ENCODE measurements around the gene APIP.
"Not testable (repeated sequence)": the region's sequence is repeated elsewhere in the genome, so short reads cannot be mapped to it uniquely, and the experiment has no call there.

APIP gene

DNA sequence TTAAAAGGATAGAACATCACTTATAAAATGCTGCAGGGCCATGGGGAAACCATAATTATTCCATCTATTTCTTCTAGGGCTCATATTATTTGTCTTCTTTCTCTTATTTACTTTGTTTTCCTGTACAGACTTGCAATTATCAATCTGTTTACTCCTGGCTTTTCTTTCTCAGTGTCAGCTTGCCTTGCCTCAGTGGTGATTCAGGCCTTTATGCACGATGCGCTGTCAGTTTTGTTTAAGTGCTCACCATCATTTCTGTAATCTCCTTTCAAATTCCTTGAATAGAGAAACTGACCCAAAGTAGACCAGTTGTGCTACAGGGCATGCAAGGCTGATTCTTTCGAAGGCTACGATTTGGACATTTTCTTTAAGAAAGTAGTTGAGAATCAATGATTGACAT is 5.0 kb upstream of the APIP start:
- no peak overlapping the region for H3K4me3 ChIP-seq (ENCODE audit: low read length)
- H3K36me3 ChIP-seq (ENCODE audit: insufficient read depth, low read depth, low read length), result peaks cover 15% of the 10 kb centered on the region; the same call in 1 of the 2 replicates
- H3K27me3 ChIP-seq (ENCODE audit: insufficient read depth, low read length), result no peaks in the 10 kb centered on the region
- H3K9ac ChIP-seq (ENCODE audit: low read depth, low read length), result no peak overlapping the region
- no peaks in the 10 kb centered on the region for H3K9me3 ChIP-seq (ENCODE audit: insufficient read depth, low read depth, low read length)
- H3K4me1 ChIP-seq (ENCODE audit: insufficient read depth, low read length), result no peaks in the 10 kb centered on the region
- no peak overlapping the region for H3K27ac ChIP-seq (ENCODE audit: low read length)

DNA sequence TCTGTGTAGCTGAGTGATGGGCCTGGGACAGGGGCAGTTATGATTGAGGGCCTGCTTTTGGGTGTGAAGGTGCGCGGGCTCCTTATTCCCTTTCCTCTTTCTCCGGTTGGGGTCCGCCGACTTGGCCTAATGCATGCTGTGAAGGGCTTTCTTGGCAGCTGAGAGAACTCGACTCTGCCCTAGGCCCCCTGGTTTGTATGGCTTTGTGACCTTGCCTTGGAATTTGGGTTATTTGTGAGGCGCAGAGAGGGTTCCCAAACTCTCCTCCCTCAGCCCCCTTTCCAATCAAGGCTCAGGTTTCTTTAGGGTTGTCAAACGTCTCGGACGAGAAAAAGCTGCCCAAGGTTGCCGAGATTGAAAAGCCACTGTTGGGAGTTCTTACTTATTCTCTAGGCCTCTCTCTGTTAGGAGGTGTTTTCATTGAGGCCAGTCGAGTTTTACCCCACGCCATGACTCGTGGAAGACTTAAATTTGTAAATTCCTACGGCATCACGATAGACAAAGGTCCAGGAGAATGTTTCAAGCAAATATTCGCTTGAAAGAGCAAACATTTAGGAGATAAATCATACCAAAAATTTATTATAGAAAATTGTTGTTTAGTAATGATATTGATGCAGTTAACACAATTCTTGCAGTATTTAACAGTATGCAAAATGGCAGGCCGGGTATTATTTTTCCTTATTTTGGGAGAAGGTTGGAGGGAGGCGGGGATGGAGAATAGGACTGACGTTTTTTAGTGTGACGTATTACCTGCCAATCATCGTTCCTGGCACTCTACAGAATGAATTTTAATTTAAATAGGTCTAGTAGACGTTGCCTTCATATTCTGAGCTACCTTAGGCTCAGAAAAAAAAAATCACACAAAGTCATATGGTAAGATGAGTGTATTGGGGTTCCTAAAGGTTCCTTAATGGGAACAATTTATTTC is 928 bp upstream of the APIP start:
- peak overlapping the region; percentile 97 for H3K9ac ChIP-seq (ENCODE audit: low read depth, low read length)
- peaks cover 23% of the 10 kb centered on the region; the same call in 1 of the 2 replicates for H3K36me3 ChIP-seq (ENCODE audit: insufficient read depth, low read depth, low read length)
- peak overlapping the region; percentile 99 for H3K4me3 ChIP-seq (ENCODE audit: low read length)
- H3K9me3 ChIP-seq (ENCODE audit: insufficient read depth, low read depth, low read length), result no peaks in the 10 kb centered on the region
- no peaks in the 10 kb centered on the region for H3K27me3 ChIP-seq (ENCODE audit: insufficient read depth, low read length)
- peaks cover 5% of the 10 kb centered on the region; the same call in 1 of the 2 replicates for H3K4me1 ChIP-seq (ENCODE audit: insufficient read depth, low read length)
- peak overlapping the region; percentile 87 for H3K27ac ChIP-seq (ENCODE audit: low read length)

DNA sequence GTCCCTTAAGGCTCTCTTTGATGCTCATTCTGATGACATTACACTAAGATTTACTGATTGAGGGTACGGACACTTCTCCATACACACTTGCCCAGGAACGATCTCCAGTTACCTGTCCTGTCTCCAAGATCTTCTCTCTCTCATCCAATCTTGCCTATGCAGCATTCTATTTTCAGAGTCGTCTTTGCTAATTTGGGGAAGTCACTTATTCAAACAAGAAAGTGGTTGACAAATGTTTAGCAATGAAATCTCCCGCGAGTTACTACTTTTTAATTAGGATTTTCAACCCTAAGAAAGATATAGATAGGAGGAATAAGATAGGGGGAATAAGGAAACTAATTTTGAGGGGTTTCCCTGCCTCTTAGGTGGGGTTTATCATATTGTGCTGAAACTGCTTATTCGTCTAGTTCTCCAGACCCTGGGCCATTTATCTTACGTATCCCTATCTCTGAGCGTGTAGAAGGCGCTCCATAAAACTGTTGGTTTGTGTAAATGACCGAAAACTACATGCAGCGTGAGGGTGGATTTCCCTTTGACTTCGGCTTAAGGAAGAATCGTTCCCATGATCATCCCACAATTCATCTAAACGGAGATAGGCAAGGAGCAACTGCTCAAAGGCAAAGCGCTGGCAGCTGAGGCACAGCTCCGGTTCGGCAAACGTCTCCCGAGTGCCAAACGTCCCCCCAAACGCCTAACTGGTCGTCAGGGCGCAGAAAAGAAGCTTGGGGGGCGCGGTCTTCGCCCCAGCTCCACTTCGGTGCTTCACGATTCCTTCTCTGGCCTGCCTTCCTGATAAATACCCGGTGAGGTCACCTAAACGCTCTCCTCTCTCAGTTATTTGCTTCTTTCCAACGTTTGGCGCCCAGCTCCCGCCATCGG is 804 bp downstream of the APIP start:
- Histone ChIP-seq H3K9me3 (ENCODE audit: insufficient read depth, low read depth, low read length) (no peaks in the 10 kb centered on the region), H3K27ac (ENCODE audit: low read length) (peak overlapping the region; percentile 50), H3K4me3 (ENCODE audit: low read length) (peak overlapping the region; percentile 99), H3K9ac (ENCODE audit: low read depth, low read length) (peak overlapping the region; percentile 98), H3K27me3 (ENCODE audit: insufficient read depth, low read length) (no peaks in the 10 kb centered on the region), H3K4me1 (ENCODE audit: insufficient read depth, low read length) (peaks cover 5% of the 10 kb centered on the region; the same call in 1 of the 2 replicates), H3K36me3 (ENCODE audit: insufficient read depth, low read depth, low read length) (peaks cover 15% of the 10 kb centered on the region; the same call in 1 of the 2 replicates)

DNA sequence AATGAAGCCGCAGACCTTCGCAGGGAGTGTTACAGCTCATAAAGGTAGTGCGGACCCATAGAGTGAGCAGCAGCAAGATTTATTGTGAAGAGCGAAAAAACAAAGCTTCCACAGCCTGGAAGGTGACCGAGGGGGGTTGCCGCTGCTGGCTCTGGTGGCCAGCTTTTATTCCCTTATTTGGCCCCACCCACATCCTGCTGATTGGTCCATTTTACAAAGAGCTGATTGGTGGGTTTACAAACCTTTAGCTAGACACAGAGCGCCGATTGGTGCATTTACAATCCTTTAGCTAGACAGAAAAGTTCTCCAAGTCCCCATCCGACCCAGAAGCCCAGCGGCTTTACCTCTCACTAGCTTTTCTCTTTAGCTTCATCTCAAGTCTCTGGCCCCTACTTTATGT is 2.6 kb downstream of the APIP start:
- peaks cover 13% of the 10 kb centered on the region for H3K4me1 ChIP-seq (ENCODE audit: insufficient read depth, low read length)
- not testable (repeated sequence) for H3K4me3 ChIP-seq (ENCODE audit: low read length); H3K36me3 ChIP-seq (ENCODE audit: insufficient read depth, low read depth, low read length); H3K27ac ChIP-seq (ENCODE audit: low read length); H3K9me3 ChIP-seq (ENCODE audit: insufficient read depth, low read depth, low read length); H3K9ac ChIP-seq (ENCODE audit: low read depth, low read length); H3K27me3 ChIP-seq (ENCODE audit: insufficient read depth, low read length)

DNA sequence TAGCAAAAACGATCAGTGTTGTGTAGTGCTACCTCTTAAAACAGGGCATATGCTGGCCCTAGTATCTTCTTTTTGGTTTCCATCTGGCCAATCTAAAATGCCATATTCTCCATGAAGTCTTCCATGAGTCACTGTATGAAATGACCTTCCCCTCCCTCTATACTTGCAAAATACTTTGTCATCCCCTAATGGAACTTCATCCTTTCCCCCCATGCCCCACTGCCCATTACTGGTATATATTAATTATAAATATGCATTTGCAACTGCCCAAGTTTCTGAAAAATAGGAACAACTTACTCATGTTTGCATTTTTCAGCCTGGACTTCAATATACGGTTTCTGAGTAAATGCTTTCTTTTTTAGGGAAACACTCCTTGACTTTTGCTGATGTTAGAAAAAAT is 4.5 kb downstream of the APIP start:
- Histone ChIP-seq H3K36me3 (ENCODE audit: insufficient read depth, low read depth, low read length) (0 out of 2 replicates have a peak, but pooled peaks cover 8% of the 10 kb centered on the region), H3K27me3 (ENCODE audit: insufficient read depth, low read length) (no peaks in the 10 kb centered on the region), H3K4me1 (ENCODE audit: insufficient read depth, low read length) (peaks cover 30% of the 10 kb centered on the region), H3K9ac (ENCODE audit: low read depth, low read length) (no peak overlapping the region), H3K27ac (ENCODE audit: low read length) (no peak overlapping the region), H3K4me3 (ENCODE audit: low read length) (no peak overlapping the region), H3K9me3 (ENCODE audit: insufficient read depth, low read depth, low read length) (no peaks in the 10 kb centered on the region)

DNA sequence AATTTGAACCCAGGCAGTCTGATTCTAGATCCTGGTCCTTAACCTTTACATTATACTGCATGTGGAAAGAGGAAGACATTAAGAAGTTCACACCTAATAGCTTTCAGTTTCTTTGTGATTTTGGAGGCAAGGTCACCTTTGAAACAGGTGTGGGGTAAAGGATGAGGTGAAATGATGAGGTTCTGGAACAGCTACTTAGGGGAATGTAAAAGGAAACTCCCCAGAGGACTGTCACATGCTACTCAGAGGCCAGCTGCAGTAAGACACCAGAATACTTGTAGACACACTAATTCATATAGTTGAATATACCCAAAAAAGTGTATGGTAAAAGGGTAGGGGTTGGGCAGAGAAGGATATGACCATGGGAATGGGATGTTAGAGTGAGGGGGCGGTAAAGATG is 5.4 kb downstream of the APIP start:
- H3K4me1 ChIP-seq (ENCODE audit: insufficient read depth, low read length), result peaks cover 30% of the 10 kb centered on the region
- H3K9me3 ChIP-seq (ENCODE audit: insufficient read depth, low read depth, low read length), result no peaks in the 10 kb centered on the region
- no peak overlapping the region for H3K27ac ChIP-seq (ENCODE audit: low read length)
- no peaks in the 10 kb centered on the region for H3K27me3 ChIP-seq (ENCODE audit: insufficient read depth, low read length)
- no peak overlapping the region for H3K9ac ChIP-seq (ENCODE audit: low read depth, low read length)
- no peak overlapping the region for H3K4me3 ChIP-seq (ENCODE audit: low read length)
- H3K36me3 ChIP-seq (ENCODE audit: insufficient read depth, low read depth, low read length), result 0 out of 2 replicates have a peak, but pooled peaks cover 8% of the 10 kb centered on the region

DNA sequence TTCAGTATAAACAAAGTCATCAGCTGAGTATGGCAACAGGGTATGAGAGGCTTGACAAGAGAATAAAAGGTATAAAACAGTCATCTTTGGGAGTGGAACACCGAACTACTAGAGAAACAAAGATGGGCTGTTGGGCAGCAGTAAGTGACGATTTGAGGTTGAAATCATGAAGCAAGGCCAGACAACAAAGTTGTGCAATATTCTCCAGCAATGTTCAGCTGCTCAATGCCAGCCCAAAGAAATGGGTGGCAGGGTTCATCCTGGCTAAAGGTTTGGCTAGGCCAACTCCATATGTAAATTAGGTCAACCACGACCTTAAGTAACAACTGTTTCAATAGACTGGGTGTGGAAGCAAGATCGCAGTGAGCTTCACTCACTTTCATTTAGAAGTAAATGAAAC is 6.2 kb downstream of the APIP start:
- peaks cover 30% of the 10 kb centered on the region for H3K4me1 ChIP-seq (ENCODE audit: insufficient read depth, low read length)
- no peak overlapping the region for H3K27ac ChIP-seq (ENCODE audit: low read length)
- no peaks in the 10 kb centered on the region for H3K9me3 ChIP-seq (ENCODE audit: insufficient read depth, low read depth, low read length)
- H3K27me3 ChIP-seq (ENCODE audit: insufficient read depth, low read length), result no peaks in the 10 kb centered on the region
- H3K4me3 ChIP-seq (ENCODE audit: low read length), result no peak overlapping the region
- no peak overlapping the region for H3K9ac ChIP-seq (ENCODE audit: low read depth, low read length)
- H3K36me3 ChIP-seq (ENCODE audit: insufficient read depth, low read depth, low read length), result 0 out of 2 replicates have a peak, but pooled peaks cover 8% of the 10 kb centered on the region

GRCh38 chr11:34909415-34909814 is 6.8 kb downstream of the APIP start:
- Histone ChIP-seq H3K4me3 (ENCODE audit: low read length) (no peak overlapping the region), H3K27me3 (ENCODE audit: insufficient read depth, low read length) (no peaks in the 10 kb centered on the region), H3K36me3 (ENCODE audit: insufficient read depth, low read depth, low read length) (0 out of 2 replicates have a peak, but pooled peaks cover 7% of the 10 kb centered on the region), H3K27ac (ENCODE audit: low read length) (no peak overlapping the region), H3K9me3 (ENCODE audit: insufficient read depth, low read depth, low read length) (no peaks in the 10 kb centered on the region), H3K4me1 (ENCODE audit: insufficient read depth, low read length) (peaks cover 29% of the 10 kb centered on the region), H3K9ac (ENCODE audit: low read depth, low read length) (no peak overlapping the region)

DNA sequence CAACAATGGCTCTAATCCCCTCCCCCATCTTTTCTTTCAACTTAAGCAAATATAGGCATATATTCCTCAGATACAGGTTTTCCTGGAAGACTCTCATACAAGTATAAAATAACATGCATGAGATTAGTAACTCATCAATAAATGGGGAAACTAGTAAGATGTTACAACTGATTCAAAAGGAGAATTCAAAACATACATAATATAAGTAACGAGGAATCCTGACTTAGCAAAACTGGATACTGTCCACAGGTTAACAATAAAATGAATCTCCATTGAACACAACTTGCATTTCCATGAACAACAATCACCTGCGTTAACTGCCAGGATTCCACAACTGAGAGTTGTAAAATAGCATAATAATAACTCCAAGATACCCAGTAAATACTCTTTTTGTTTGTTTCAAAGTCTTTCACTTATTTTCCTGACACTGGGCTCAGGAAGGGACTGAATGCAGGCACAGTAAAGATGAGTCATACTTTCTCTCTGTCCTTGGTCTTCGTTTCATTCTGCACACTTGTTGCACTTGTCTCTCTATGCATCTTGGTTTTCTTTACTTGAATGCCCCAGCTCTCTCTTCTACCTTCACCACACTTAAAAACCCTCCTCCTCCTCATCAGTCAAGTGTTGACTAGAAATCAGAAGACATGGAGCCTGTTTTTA is 8.1 kb downstream of the APIP start:
- no peak overlapping the region for H3K4me3 ChIP-seq (ENCODE audit: low read length)
- no peak overlapping the region for H3K9ac ChIP-seq (ENCODE audit: low read depth, low read length)
- peaks cover 29% of the 10 kb centered on the region for H3K4me1 ChIP-seq (ENCODE audit: insufficient read depth, low read length)
- H3K9me3 ChIP-seq (ENCODE audit: insufficient read depth, low read depth, low read length), result peaks cover under 1% of the 10 kb centered on the region; the same call in 1 of the 2 replicates
- no peaks in the 10 kb centered on the region for H3K27me3 ChIP-seq (ENCODE audit: insufficient read depth, low read length)
- H3K36me3 ChIP-seq (ENCODE audit: insufficient read depth, low read depth, low read length), result peaks cover under 1% of the 10 kb centered on the region; the same call in 1 of the 2 replicates
- H3K27ac ChIP-seq (ENCODE audit: low read length), result no peak overlapping the region

DNA sequence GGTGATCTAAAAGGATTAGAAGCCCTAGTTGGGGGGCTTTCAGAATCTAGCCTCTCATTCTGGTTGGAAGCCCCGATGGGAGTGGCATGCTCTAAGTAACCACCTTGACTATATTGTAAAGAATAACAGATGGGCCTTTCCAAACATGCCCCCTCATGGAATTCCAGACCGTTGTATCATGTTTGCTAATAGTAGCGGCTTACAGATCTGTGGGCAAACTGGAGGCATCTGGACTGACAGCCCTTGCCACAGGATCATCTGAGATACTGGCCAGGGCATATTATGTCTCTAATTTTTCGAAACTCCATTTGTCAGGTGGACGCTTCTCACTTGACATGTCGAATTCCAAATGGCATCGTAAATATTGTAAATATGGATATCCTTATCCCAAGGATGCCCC is 10.5 kb downstream of the APIP start:
- peaks cover 21% of the 10 kb centered on the region for H3K9me3 ChIP-seq (ENCODE audit: insufficient read depth, low read depth, low read length)
- H3K4me3 ChIP-seq (ENCODE audit: low read length), result no peak overlapping the region
- no peak overlapping the region for H3K27ac ChIP-seq (ENCODE audit: low read length)
- no peaks in the 10 kb centered on the region for H3K27me3 ChIP-seq (ENCODE audit: insufficient read depth, low read length)
- no peak overlapping the region for H3K9ac ChIP-seq (ENCODE audit: low read depth, low read length)
- H3K4me1 ChIP-seq (ENCODE audit: insufficient read depth, low read length), result peaks cover 29% of the 10 kb centered on the region
- peaks cover 4% of the 10 kb centered on the region; the same call in 1 of the 2 replicates for H3K36me3 ChIP-seq (ENCODE audit: insufficient read depth, low read depth, low read length)

GRCh38 chr11:34904421-34904955 is 11.7 kb downstream of the APIP start:
- H3K9ac ChIP-seq (ENCODE audit: low read depth, low read length), result no peak overlapping the region
- H3K4me3 ChIP-seq (ENCODE audit: low read length), result no peak overlapping the region
- no peaks in the 10 kb centered on the region for H3K27me3 ChIP-seq (ENCODE audit: insufficient read depth, low read length)
- H3K36me3 ChIP-seq (ENCODE audit: insufficient read depth, low read depth, low read length), result peaks cover 4% of the 10 kb centered on the region; the same call in 1 of the 2 replicates
- H3K27ac ChIP-seq (ENCODE audit: low read length), result no peak overlapping the region
- peaks cover 33% of the 10 kb centered on the region for H3K9me3 ChIP-seq (ENCODE audit: insufficient read depth, low read depth, low read length)
- H3K4me1 ChIP-seq (ENCODE audit: insufficient read depth, low read length), result peaks cover 29% of the 10 kb centered on the region
